ENCODE data around the gene AGBL3.
"Not testable (repeated sequence)": the region's sequence is repeated elsewhere in the genome, so short reads cannot be mapped to it uniquely, and the experiment has no call there.

AGBL3 gene

GRCh38 chr7:135162382-135163001 is 176.2 kb downstream of the AGBL3 start:
- in situ Hi-C loops (cut with HindIII; ENCODE audit: low pct_unique_long_range_greater_than_20kb, low sequenced_read_pairs): no loop called here
- TF ChIP-seq JUND (IDR thresholded peaks at IDR 0.05; ENCODE audit: low read depth): no peak
- no peak for DNase-seq (ENCODE audit: low read depth in 1 of 2, low spot score in 1 of 2)

GRCh38 chr7:135164357-135165061 is 178.2 kb downstream of the AGBL3 start:
- DNase-seq (ENCODE audit: low read depth in 1 of 2, low spot score in 1 of 2): peak in 1 of 2 experiments; percentile 42
- no peak for TF ChIP-seq JUND (IDR thresholded peaks at IDR 0.05; ENCODE audit: low read depth)
- in situ Hi-C loops (cut with HindIII; ENCODE audit: low pct_unique_long_range_greater_than_20kb, low sequenced_read_pairs): no loop called here

GRCh38 chr7:135165862-135166261 is 179.6 kb downstream of the AGBL3 start:
- in situ Hi-C loops (cut with HindIII; ENCODE audit: low pct_unique_long_range_greater_than_20kb, low sequenced_read_pairs): no loop called here
- DNase-seq (ENCODE audit: low read depth in 1 of 2, low spot score in 1 of 2): no peak
- no peak for TF ChIP-seq JUND (IDR thresholded peaks at IDR 0.05; ENCODE audit: low read depth)

- in situ Hi-C loops (cut with HindIII; ENCODE audit: low pct_unique_long_range_greater_than_20kb, low sequenced_read_pairs): no loop called here
Observed at GRCh38 chr7:135166338-135166990, 180.2 kb downstream of the AGBL3 start.

DNA sequence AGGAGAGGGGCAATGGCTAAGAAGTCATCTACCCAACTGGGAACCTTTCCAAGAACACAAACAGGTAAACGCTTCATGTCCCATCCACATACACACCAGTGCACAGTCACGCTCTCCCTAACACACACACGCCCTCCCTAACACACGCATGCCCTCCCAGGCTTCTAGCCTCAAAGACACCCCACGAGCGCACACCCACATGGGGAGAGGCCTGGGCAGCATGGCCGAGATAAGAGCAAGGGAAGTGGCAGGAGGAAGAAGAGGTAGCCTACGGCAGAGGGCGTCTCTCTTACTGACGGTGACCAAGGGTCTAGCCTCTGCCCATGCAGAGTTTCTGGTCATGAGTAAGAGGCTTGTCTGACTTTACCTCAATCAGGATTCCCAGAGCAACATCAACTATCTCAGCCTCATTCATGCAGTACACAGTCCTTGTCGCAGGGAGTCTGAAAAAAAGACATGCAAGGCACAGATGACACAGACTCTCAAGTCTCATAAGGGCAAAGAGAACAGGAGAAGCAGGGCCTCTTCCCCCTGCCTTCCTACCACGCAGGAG is 181.1 kb downstream of the AGBL3 start:
- no peak for DNase-seq (ENCODE audit: low read depth in 1 of 2, low spot score in 1 of 2)
- no peak for TF ChIP-seq JUND (IDR thresholded peaks at IDR 0.05; ENCODE audit: low read depth)
- in situ Hi-C loops (cut with HindIII; ENCODE audit: low pct_unique_long_range_greater_than_20kb, low sequenced_read_pairs): no loop called here

More at GRCh38 chr7:135166338-135166990, 180.2 kb downstream of the AGBL3 start:
- no peak for DNase-seq (ENCODE audit: low read depth in 1 of 2, low spot score in 1 of 2)
- no peak for TF ChIP-seq JUND (IDR thresholded peaks at IDR 0.05; ENCODE audit: low read depth)

- no peak for TF ChIP-seq JUND (IDR thresholded peaks at IDR 0.05; ENCODE audit: low read depth)
- no peak for DNase-seq (ENCODE audit: low read depth in 1 of 2, low spot score in 1 of 2)
- in situ Hi-C loops (cut with HindIII; ENCODE audit: low pct_unique_long_range_greater_than_20kb, low sequenced_read_pairs): no loop called here
Observed at GRCh38 chr7:135168001-135168400, 181.7 kb downstream of the AGBL3 start.

- in situ Hi-C loops (cut with HindIII; ENCODE audit: low pct_unique_long_range_greater_than_20kb, low sequenced_read_pairs): no loop called here
- no peak for DNase-seq (ENCODE audit: low read depth in 1 of 2, low spot score in 1 of 2)
- TF ChIP-seq JUND (IDR thresholded peaks at IDR 0.05; ENCODE audit: low read depth): no peak
Observed at GRCh38 chr7:135168489-135169140, 182.3 kb downstream of the AGBL3 start.

DNA sequence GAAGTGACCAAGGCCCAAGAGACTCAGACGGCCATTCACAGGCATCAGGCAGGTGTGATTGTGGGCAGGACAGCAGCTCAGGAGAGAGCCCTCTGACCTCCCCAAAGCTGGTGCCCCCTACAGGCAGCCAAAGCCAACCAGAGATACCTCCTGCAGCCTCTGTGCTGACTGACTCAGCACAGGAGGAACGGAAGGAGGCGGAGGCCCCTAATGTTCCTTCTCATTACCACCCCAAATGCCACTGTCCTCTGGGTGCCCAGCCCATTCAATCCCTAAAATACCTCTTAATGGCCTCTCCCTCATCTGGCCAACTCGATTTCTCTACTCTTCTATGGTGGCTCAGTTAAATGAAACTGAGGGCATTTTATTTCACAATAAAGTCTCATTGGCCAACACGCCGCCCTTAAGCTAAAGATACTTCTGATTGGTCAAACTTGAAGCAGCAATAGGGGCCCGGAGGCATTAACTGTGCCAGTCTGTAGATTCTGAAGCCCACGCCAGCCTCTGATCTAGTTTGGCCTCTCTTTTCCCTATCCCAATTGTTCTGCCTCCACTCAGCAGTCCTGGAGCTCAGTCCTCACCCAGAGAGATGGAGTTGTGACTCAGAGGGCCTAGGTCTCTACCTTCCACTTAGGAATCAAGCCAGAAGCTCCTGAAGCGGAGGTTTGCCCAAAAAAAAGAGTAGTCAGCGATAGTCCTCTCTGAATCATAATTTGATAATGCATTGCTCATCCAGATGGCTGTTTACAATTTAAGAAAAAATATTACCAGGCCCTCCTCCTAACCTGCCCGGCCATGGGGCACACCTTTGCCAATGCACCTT is 183.0 kb downstream of the AGBL3 start:
- DNase-seq (ENCODE audit: low read depth in 1 of 2, low spot score in 1 of 2): no peak
- in situ Hi-C loops (cut with HindIII; ENCODE audit: low pct_unique_long_range_greater_than_20kb, low sequenced_read_pairs): no loop called here
- TF ChIP-seq JUND (IDR thresholded peaks at IDR 0.05; ENCODE audit: low read depth): no peak

DNA sequence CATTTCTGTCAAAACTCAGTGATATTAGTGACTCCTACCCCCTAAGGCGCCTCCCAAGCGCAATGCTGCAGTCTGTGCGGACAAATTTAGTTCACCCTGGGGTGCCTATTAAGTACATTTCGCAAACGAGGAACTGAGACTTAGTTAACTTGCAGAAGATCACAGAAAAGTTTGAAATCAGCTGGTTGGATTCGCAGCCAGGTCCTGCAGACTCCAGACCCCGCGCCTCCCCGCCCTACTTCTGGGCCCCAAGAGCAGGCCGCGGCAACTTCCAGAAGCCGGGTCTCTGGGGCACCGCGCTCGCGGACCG is 183.6 kb downstream of the AGBL3 start:
- in situ Hi-C loops (cut with HindIII; ENCODE audit: low pct_unique_long_range_greater_than_20kb, low sequenced_read_pairs): no loop called here
- no peak for DNase-seq (ENCODE audit: low read depth in 1 of 2, low spot score in 1 of 2)
- TF ChIP-seq JUND (IDR thresholded peaks at IDR 0.05; ENCODE audit: low read depth): no peak

GRCh38 chr7:135170274-135170997 is 184.1 kb downstream of the AGBL3 start, which contains the start of gene CYREN:
Gene CYREN, minus strand, starts transcription at chr7:135170707. Its CDS starts 1,785 bp downstream, at chr7:135168922.
- no peak for TF ChIP-seq JUND (IDR thresholded peaks at IDR 0.05; ENCODE audit: low read depth)
- in situ Hi-C loops (cut with HindIII; ENCODE audit: low pct_unique_long_range_greater_than_20kb, low sequenced_read_pairs): no loop called here
- DNase-seq (ENCODE audit: low read depth in 1 of 2, low spot score in 1 of 2): peak; percentile 89 to 93

- DNase-seq (ENCODE audit: low read depth in 1 of 2, low spot score in 1 of 2); in situ Hi-C loops (cut with HindIII; ENCODE audit: low pct_unique_long_range_greater_than_20kb, low sequenced_read_pairs): not testable (repeated sequence)
Observed at GRCh38 chr7:135170998-135171481, 184.7 kb downstream of the AGBL3 start.

- in situ Hi-C loops (cut with HindIII; ENCODE audit: low pct_unique_long_range_greater_than_20kb, low sequenced_read_pairs); DNase-seq (ENCODE audit: low read depth in 1 of 2, low spot score in 1 of 2): not testable (repeated sequence)
Observed at GRCh38 chr7:135171581-135172291, 185.4 kb downstream of the AGBL3 start.

GRCh38 chr7:135173916-135174315 is 187.6 kb downstream of the AGBL3 start:
- in situ Hi-C loops (cut with HindIII; ENCODE audit: low pct_unique_long_range_greater_than_20kb, low sequenced_read_pairs); DNase-seq (ENCODE audit: low read depth in 1 of 2, low spot score in 1 of 2): not testable (repeated sequence)

All from T47D (cell line).